Measurements from ENCODE around the gene PROM1. TPM values are rescaled to one million over a fixed set of nuclear protein-coding genes. Genes with fewer than 3 reads are reported as not detected.

PROM1 gene
- total and polyA plus RNA-seq, 2 of the 8 experiments (the other 6 are each of a cell fraction or from before 2014, with no cell fraction given): 36.0 to 59.7 TPM

- TF ChIP-seq, protein P1, sequence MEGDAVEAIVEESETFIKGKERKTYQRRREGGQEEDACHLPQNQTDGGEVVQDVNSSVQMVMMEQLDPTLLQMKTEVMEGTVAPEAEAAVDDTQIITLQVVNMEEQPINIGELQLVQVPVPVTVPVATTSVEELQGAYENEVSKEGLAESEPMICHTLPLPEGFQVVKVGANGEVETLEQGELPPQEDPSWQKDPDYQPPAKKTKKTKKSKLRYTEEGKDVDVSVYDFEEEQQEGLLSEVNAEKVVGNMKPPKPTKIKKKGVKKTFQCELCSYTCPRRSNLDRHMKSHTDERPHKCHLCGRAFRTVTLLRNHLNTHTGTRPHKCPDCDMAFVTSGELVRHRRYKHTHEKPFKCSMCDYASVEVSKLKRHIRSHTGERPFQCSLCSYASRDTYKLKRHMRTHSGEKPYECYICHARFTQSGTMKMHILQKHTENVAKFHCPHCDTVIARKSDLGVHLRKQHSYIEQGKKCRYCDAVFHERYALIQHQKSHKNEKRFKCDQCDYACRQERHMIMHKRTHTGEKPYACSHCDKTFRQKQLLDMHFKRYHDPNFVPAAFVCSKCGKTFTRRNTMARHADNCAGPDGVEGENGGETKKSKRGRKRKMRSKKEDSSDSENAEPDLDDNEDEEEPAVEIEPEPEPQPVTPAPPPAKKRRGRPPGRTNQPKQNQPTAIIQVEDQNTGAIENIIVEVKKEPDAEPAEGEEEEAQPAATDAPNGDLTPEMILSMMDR (IDR thresholded peaks at IDR 0.05; ENCODE audit: control extremely low read depth in 1 of 3, insufficient read depth in 1 of 3, low read depth in 1 of 3, low read length in 3 of 3): no peak
- TF ChIP-seq CHD7 (IDR thresholded peaks at IDR 0.05; ENCODE audit: insufficient replicate concordance, low read length): no peak
- TF ChIP-seq CHD1 (IDR thresholded peaks at IDR 0.05; ENCODE audit: low read depth, low read length): no peak
- TF ChIP-seq GTF2F1 (IDR thresholded peaks at IDR 0.05; ENCODE audit: borderline replicate concordance, low read depth, low read length): no peak
- TF ChIP-seq TBP (IDR thresholded peaks at IDR 0.05; ENCODE audit: low read depth, low read length): no peak
- TF ChIP-seq CTBP2 (IDR thresholded peaks at IDR 0.05; ENCODE audit: borderline replicate concordance, insufficient read depth, insufficient read length, low read length): no peak
These were observed 40.4 kb upstream of the PROM1 start (continued) for GRCh38 chr4:16124232-16124631.

All from H1 (cell line).